Spleen (tissue), 7 donors: ENCODE results near the gene NRARP.

Experiments used
- POLR2AphosphoS5 ChIP-seq, 3 donors: sonication (generic); formaldehyde crosslinking; IDR thresholded peaks; one replicate each; pipeline ENCODE4 v1.5.1; 2017; ENCODE audit warnings: antibody characterized with exemption in 3 of 3
- TF ChIP-seq, protein P1 (sequence below), 11 experiments: fragments of 200-600 bp in 7 of 11; fragments of 450-650 bp in 4 of 11; sonication (generic) in 4 of 11; IDR thresholded peaks in 8 of 11; conservative IDR thresholded peaks in 3 of 11; 1 replicate in 7 of 11; 2 replicates in 4 of 11; pipeline versions ENCODE4 v1.4.0 to v1.8.0; 2016 to 2021; ENCODE audit warnings: antibody characterized with exemption in 11 of 11, inconsistent platforms in 4 of 11, mild to moderate bottlenecking in 1 of 11
- donor health status: DM: no; HTN: no; CAD: no; lungs with moderate emphysema.
- donor health status: DM: no; HTN: no; CAD: no.
- donor health status: DM: no; HTN: no; CAD: no.

DNA sequence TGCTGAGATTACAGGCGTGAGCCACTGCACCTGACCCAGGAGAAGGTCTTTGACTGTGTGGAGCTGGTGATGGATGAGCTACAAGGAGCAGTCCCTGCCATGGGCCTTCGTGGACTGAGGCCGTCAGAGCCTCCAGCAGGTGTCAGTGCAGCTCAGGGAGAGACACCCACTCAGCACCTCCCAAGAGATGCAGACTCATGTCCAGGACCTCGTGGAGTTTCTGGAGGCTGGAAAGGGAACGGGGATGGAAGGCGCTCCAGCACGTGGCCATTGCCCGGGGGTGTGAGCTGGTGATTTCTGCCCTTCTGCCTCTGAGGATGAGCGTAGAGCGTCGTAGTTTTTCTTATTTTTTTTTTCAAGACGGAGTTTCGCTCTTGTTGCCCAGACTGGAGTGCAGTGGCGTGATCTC, 15.1 kb downstream of the NRARP start:
- TF ChIP-seq, protein P1, sequence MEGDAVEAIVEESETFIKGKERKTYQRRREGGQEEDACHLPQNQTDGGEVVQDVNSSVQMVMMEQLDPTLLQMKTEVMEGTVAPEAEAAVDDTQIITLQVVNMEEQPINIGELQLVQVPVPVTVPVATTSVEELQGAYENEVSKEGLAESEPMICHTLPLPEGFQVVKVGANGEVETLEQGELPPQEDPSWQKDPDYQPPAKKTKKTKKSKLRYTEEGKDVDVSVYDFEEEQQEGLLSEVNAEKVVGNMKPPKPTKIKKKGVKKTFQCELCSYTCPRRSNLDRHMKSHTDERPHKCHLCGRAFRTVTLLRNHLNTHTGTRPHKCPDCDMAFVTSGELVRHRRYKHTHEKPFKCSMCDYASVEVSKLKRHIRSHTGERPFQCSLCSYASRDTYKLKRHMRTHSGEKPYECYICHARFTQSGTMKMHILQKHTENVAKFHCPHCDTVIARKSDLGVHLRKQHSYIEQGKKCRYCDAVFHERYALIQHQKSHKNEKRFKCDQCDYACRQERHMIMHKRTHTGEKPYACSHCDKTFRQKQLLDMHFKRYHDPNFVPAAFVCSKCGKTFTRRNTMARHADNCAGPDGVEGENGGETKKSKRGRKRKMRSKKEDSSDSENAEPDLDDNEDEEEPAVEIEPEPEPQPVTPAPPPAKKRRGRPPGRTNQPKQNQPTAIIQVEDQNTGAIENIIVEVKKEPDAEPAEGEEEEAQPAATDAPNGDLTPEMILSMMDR (IDR thresholded peaks at IDR 0.05 in 8 of 11, conservative IDR thresholded peaks at IDR 0.05 in 3 of 11), result peak in 7 of 11 experiments; percentile 22 to 44 (median 33)
- TF ChIP-seq POLR2AphosphoS5 (IDR thresholded peaks at IDR 0.05), result peak; percentile 6 to 48 (median 34)
